OCI-LY7 (cell line): ENCODE results near the gene AMIGO1.

Experiments
- CTCF ChIP-seq: fragments of 200-600 bp; sonication (generic); conservative IDR thresholded peaks from 2 replicates; pipeline ENCODE4 v1.5.1; 2014; ENCODE audit warnings: mild to moderate bottlenecking, antibody characterized with exemption, low read length, moderate library complexity, mixed read lengths
- EZH2phosphoT487 ChIP-seq: fragments of 200-600 bp; sonication (generic); IDR thresholded peaks from 2 replicates; pipeline ENCODE4 v1.6.1; 2018; ENCODE audit warnings: low read depth, borderline replicate concordance, mild to moderate bottlenecking, mixed run types, antibody characterized with exemption, low read length, moderate library complexity, mixed read lengths

GRCh38 chr1:109490029-109490933, 19.2 kb downstream of the AMIGO1 start:
- TF ChIP-seq CTCF (peak; percentile 85), EZH2phosphoT487 (no peak)
